NOMO-1 treated with dmso at 0.1 percent for 144 hours (cell line): ENCODE data around the gene PIEZO1.

Experiments used
- DNase-seq: peaks from one replicate; lab custom pipeline; 2025; ENCODE audit not compliant: unreplicated experiment; lab: John Stamatoyannopoulos, UW

Gene PIEZO1

DNA sequence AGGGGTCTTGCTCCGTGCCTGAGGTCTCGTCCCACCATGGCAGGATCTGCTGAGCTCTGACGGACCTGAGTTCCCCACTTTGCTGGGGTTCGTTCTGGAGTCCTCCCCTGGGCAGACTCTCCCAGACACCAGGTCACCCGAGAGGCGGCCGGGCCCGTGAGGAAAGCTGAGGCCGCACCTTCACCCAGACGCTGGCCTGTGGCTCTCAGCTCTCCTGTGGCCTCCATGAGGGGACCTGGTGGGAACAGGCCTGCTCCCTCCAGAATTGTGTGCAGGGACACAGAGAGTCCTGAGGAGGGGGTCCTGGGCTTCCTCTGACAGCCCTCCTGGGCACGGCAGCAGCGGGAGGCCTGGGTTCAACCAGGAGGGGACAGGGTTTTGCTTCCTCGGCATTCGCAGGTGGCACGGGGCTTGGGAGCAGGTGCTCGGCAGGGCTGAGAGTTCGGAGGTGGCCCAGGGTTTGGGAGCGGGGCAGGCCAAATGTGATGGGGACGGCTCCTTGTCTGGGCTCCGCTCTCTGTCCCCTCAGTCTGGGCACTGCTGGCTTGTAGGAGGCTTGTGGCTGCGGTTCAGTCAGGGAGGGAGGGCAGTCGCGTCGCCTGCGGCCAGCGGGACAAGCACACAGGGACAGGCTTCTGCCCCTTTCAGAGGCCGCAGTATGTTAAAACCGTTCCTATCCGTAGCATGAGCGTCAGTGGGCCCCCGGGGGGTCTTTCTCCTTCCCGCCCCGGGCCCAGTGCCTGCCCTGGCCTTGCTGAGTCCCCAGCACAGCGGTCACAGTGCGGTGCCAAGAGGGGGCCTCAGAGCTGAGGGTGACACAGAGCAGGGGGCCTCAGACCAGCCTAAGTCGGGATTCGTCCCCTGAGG lies 90.6 kb downstream of the PIEZO1 start:
- no peak for DNase-seq

DNA sequence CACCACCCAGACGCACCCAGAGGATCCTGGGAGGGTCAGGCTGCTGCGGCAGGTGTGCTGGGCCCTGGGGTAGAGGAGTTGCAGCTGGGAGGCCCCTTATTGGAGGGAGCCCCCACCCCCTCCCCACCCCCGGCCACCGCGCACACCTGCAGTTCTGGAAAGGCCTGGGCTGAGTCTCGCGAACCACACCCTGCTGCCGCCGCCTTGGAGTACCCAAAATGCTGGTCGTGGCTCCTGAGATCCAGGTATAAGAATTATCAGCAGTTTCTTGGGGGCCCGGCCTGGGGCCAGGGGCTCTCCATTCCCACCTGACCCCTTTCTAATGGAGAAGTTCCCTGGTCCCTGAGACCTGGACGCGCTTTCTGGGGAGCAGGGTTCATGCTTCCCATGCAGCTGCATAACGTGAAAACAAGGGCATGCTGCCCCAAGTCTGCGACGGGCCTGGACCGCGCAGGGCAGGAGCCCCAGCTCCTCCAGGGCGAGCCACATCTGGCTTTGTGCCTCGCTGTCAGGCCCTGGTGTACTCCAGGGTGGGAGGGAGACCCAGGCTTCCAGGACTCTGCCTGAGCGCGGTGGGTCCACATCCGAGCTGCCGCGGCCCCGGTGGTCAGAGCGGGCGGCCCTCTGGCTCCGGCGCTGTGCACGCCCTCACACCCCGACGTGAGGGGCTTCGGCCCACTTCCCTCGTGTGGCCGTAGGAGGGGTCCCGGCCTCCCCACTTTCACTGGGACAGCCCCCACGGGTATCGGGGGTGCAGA lies 91.4 kb downstream of the PIEZO1 start:
- DNase-seq: no peak

DNA sequence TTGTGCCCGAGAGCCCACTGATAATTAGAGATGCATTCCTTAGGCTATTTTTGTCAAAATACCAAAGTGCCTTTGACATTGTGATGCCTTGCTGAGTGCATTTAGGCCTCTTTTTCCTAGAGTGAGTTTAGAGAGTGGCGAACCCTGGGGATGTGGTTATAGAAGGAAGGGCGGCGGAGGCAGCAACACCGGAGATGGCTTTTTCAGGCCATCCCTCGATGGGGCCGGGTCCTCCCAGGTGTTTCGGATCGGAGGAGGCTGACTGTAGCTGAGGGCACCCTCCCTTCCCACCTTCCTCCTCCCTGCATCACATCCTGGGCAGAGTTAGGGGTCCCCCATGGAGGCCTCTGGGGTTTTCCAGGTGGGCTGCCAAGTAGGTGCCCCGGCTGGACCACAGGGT lies 92.2 kb downstream of the PIEZO1 start:
- DNase-seq: no peak

DNA sequence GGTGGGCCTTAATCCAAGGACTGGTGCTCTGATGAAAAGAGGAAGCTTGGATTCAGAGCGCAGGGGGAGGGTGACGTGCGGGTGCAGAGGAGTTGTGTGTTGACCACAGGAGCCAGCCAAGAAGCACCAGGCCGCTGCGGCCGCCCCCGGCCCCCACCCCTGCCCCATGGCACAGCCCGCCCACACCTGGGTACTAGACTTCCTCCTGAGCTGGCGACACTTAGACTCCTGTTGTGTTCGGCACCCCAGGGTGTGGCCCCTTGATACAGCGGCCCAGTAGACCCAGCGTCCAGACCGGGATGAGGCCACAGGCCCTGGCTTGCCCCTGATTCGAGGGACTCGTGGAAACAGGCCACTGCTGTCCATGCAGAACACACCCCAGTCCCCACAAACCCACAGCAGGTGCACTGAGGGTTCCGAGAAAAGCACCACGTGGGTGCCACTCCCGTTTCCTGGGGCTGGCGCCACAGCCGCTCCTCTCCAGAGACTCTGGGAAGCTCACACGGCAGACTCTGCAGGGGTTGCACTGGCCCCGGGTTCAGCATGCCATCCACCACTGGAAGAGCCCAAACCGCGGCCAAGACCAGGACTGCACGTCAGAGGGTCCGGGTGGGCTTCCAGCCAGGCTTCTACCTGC lies 93.0 kb downstream of the PIEZO1 start:
- peak; percentile 78 for DNase-seq

DNA sequence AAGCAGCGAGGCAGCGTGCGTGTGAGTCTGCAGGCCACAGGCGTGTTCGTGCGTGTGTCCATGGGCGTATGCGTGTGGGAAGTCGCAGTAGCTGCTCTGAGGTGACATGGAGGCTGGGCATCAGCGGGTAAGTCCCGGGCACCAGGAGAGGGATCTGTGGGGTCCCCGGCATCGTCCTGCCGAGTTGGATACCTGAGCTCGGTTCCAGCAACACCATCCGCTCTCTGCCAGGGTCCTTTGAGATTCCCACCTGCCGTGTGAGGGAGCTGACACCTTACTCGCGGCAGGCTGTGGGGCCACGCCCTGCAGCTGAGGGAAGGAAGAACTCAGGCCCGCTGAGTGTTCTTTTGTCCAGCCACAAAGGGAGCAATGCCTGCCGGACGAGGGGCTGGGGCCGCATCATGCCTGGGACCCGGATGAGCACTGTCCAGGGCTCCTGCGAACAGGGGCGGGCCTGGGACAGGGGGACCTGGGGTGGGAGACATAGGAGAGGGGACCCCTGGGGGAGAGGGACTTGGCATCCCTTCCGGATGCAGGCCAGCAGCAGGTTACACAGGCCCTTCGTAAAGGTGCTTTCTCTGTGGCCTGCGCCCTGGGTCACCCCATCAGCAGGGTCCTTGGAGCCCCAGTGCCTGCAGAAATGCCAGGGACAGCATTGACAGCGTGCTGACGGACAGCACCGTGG lies 93.7 kb downstream of the PIEZO1 start:
- DNase-seq: no peak

DNA sequence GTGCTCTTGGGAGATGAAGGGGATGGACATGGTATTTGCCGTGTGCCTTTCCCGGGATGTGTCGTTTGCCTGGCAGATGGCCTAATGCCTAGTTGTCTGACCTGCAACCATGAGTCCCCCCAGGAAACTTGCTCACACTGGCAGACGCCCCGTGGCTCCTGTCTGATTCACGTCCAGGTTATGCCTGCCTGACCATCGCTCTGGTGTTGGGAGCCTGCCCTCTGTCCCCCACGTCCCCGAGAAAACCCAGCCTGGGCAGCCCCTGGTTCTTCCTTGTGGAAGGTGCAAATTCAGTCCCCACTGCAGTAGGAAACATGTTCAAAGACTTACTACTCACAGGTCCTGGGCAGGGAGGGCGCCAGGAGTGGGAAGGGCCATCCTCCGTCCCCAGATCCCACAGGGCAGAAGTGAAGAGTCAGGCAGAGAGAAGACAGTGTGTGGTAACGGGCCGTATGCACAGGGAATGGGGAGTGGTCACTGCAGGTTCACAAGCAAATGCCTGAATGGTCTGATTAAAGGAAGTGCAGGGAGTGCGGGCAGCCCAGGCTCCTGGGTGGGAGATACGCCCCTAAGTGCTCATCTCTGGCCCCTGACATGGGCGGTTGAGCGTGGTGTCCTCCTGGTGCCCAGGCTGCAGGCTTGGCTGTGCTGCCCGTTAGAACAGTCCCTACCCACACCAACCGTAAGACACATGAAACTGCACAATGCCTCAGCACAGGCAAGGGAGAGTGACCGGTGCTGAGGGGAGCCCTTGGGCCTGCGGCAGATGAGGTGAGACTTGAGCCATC lies 94.5 kb downstream of the PIEZO1 start:
- DNase-seq: no peak

DNA sequence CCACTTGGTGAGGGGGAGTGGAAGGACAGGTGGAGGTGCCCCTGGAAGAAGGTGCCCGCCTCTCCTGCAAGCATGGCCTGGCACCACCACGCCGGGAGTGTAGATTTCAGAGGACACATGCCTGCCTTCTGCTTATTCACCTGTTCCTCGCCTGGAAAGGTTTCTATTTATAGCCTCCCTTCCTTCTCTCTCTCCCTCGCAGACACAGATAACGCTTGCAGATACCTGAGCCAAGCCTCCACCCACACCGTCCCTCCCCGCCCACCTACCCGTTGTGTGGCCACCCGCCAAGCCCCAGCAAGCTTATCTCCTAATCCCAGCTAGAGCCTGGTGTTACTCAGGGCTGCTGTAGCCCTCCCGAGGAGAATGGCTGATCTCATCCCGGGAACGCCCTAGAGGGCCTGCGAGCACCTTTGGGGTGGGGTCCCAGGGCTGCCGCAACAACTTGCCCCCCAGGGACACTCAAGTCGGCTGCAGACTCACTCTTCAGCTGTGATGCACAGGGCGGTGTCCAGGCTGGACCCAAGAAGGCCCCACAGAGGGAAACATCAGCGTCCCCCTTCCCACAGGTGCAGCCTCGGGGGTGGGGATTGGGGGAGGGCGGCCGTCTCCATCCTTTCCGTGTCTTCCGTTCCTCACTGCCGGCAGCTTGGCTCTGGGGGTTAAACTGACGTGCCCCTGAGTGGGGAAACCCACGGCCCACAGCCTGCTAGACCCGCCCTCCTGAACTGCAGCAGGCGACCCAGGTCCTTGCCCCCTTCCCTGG lies 96.8 kb downstream of the PIEZO1 start:
- no peak for DNase-seq

DNA sequence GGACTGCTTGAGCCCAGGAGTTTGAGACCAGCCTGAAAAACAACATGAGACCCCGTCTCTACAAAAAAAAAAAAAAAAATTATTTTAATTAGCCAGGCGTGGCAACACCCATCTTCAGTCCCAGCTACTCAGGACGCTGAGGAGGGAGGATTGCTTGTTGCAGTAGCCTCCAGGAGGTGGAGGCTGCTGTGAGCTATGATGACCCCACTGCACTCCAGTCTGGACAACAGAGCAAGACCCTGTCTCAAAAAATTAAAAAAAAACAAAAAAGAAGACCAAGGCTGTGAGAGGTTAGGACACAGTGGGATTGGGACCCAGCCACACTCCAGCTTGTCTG lies 97.4 kb downstream of the PIEZO1 start:
- no peak for DNase-seq

DNA sequence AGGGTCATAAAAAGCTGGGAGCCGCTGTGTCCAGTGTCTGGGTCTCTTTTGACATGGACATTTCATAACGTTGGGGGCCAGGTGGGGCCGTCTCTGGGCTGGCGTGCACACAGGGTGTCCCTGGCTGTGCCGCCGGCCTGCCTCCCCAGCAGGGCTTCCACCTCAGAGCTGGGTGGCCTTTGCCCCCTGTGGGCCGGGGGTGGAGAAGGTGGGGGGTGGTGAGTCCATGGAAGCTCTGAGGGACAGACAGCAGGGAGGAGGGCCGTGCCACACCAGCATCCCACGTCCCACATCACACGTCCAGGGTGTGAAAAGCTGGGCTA lies 97.8 kb downstream of the PIEZO1 start:
- DNase-seq: no peak

DNA sequence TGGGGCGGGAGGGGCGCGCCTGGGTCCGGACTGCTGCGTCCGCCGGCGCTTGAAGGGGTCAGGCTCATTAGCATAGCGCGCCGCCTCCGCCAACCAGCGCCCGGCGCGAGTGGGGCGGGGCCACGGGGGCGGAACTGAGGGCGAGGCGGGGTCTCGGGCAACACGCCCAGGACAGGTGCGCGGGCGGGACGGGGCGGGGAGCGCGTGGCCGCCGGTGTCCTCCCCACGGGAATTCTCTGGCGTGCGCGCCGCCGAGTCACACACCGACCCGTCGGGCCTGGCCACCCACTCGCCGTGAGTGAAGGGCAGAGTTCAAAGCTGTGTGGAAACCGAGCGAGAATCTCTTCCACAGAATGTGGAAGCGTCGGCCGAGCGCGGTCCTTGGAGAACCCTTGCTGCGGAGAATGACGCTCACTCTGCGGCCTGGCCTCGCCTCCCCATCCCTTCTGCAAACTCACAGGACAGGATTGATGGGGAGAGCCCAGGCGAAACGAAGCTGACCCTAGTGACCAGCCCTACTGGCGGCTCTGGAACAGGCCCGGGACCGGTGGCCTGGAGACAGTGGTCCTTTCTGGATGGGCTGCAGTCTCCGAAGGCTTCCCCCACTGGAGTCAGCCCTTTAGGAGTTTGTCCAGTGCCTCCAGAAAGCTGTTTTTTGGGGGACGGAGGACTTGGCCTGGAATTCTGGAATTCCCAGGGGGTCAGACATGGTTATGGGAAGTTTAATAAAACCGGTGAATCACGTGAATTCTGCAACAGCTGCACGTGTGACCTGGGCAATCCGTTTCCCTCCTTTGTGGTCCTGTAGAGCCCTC lies 98.4 kb downstream of the PIEZO1 start, which contains the start of gene SNAI3:
SNAI3 (minus strand) TSS at position 69 of the 815 bp plus-strand sequence. CDS start 101 bp downstream, outside the sequence.
- peak; percentile 66 for DNase-seq

DNA sequence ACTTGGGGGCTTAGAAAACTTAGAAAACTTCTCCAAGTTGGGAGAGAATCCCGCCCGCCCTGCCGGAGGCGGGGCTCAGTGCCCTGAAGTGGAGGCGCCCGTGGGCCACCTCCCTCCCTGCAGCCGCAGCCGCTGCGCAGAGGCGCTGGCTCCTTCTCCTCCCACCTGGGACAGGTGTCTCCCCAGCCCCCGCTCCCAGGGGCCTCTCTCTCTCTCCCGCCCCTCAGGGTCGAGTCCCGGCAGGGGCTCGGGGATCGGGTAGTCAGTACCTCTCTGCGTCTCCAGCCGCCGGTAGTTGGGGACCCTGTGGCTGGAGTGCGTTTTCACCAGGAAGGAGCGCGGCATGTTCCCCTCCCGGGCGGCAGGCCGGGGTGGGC lies 99.0 kb downstream of the PIEZO1 start:
- no peak for DNase-seq

DNA sequence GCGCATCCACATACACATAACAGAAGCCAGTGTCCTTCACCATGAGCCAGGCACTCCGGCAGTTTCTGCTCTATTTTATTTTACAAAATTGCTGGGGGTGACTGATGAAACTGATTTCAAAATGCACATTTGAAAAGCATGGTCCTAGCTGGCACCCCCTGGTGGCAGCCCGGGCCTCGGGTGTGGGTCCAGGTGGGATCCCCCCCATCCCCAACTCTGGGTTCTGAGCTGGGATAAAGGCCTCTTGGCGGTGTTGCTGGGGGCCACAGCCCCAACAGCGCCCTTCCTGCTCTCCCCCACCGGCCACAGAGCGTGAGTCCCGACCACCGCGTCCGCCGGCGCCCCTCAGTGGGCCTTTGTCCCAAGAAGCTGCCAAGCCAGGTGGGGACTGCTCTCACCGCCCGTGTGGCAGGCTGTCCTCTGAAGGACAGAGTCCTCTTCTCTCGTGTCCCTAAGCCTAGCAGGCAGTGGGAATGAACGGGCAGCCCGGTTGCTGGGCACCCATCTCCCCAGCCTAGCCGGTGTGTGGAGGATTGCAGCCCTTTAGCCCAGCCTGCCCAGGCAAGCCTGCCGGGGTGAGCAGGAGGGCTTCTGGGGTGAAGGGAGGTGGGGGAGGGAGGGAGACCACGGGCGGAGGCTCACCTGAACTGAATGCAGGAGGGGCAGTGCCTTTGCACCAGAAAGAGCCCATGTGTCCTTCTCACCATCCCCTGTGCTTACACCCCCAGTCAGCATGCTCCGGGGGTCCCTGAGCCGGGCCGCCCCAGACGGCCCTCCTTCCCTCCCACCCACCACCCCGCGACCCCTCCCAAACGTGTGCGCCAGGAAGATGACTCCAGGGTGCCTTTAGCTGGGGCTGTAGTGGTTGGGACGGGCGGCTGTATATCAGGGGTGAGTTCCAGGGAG lies 99.6 kb downstream of the PIEZO1 start:
- peak; percentile 60 for DNase-seq

DNA sequence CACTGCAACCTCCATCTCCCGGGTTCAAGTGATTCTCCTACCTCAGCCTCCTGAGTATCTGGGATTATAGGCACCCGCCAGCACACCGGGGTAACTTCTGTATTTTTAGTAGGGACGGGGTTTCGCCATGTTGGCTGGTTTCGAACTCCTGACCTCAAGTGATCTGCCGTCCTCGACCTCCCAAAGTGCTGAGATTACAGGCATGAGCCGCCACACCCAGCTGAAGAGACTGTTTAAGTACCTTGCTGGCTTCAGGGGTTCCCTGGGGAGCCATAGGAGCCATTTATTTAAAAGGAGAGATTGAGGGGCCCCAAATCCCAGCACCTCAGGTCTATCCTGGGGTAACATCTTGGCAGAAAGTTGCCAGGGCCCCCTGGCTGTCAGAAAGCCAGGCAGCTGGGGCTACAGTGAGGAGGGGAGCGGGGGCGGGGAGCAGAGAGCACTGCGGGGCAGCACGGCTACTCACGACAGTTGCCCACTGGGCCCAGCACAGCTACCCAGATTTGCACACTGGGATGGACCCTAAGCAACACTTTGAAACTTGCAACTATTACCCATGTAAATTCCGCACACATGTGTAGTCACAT lies 100.4 kb downstream of the PIEZO1 start:
- no peak for DNase-seq

DNA sequence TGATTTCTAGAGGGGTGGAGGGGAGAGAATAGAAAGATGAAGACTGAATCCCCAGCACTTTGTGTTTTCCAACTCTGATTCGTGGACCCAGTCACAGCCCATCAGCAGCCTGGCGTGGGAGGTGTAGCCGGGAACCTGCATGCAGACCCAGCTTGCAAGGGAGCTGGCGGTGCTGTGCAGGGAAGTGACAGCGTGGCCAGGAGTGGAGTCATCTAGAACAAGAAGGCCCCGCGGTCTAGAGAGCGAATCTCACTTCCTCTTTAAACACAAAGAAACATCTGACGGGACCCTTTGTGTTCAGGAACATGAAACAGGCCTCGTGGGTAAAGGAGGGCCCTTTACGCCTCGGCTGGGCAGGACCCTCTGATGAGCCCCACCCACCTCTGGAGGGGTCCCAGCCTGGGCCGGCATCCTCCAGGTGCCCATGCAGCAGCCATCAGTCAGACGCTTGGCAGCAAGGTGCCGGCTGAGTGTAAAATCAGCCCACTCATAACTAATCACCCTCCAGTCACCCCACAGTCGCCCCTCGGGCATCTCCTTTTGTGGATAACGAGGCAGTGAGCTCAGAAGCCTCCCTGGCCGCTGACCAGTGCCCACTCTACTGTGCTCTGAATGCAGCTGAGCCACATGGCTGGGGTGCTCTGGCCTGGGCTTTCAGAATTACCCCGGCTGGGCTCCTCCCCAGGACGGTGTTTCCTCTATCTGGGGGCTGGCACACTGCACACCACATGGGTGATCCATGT lies 103.1 kb downstream of the PIEZO1 start:
- DNase-seq: peak; percentile 86

DNA sequence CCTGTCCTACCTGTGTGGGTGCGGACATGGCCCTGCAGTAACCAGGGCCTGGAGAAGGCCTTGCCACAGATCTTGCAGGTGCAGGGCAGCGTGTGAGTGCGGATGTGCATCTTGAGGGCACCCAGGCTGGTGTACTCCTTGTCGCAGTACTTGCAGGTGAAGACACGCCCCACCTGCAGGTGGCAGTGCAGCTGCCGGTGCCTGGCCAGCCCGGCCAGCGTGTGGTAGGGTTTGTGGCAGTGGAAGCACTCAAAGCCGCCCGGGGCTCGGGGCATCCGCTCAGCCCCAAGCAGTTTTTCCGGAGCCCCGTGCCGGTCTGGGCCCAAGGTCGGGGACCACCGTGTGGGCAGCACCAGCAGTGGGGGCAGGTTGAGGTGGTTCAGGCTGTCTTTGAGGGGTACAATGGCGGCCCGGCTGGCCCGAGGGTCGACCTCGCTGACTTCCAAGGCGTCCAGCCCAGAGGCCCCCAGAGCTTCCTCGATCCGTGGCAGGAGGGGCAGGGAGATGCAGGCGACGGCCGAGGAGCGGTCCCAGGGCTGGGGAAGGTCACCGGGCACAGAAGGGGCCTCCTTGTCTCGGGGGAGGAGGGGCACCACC lies 103.8 kb downstream of the PIEZO1 start:
- peak; percentile 2 for DNase-seq

DNA sequence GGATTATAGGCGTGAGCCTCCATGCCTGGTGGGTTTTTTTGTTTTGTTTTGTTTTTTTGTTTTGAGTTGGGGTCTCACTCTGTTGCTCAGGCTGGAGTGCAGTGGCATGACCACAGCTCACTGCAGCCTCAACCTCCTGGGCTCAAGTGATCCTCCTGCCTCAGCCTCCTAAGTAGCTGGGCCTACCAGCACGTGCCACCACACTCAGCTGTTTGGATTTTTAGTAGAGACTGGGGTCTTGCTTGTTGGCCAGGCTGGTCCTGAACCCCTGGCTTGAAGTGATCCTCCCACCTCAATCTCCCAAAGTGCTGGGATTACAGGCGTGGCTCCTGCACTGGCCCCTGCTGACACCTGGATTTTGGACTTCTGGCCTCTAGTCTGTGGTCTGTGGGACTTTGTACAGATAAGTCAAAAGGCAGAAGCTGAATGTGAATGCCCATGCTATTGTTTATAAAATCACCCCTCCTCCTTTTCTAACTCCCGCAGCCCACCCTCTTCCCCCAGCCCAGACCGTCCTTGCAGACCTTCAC lies 104.4 kb downstream of the PIEZO1 start:
- DNase-seq: no peak
